Right lobe of liver (tissue), 6 donors: ENCODE measurements around the gene TBCCD1. TPM values are rescaled to one million over a fixed set of nuclear protein-coding genes. Genes with fewer than 3 reads are reported as not detected.
A peak's percentile ranks its signal among the peaks of the same experiment; 100 is the strongest.

ENCODE experiments used
- ATAC-seq, 4 donors: fragments of 200-7000 bp; cut with Tn5 transposase; one replicate each; pipeline ENCODE4 v1.9.1; 2020; ENCODE audit warnings: mild to moderate bottlenecking in 4 of 4, moderate library complexity in 4 of 4
- DNase-seq, 3 donors: peaks; one replicate each; pipeline ENCODE4 v3.0.0-alpha.2; 2020
- H3K27ac ChIP-seq, 3 donors: fragments of 200-600 bp; one replicate each; pipeline ENCODE4 v1.8.0; 2022
- H3K27me3 ChIP-seq, 2 donors: fragments of 200-600 bp; one replicate each; pipeline ENCODE4 v1.8.0; 2022
- H3K36me3 ChIP-seq, 4 donors: fragments of 200-600 bp; sonication (generic) in 1 of 4; one replicate each; pipeline versions ENCODE4 v1.5.1 to v1.8.0; 2017 to 2022; ENCODE audit warnings: control low read depth in 1 of 4
- H3K4me1 ChIP-seq, 4 donors: fragments of 200-600 bp; sonication (generic) in 1 of 4; one replicate each; pipeline versions ENCODE4 v1.5.1 to v1.8.0; 2017 to 2022; ENCODE audit warnings: control low read depth in 1 of 4
- H3K4me3 ChIP-seq, 3 donors: fragments of 200-600 bp; one replicate each; pipeline ENCODE4 v1.8.0; 2022
- H3K9me3 ChIP-seq, 4 donors: fragments of 200-600 bp; sonication (generic) in 1 of 4; one replicate each; pipeline versions ENCODE4 v1.5.1 to v1.8.0; 2017 to 2022; ENCODE audit warnings: control low read depth in 1 of 4
- POLR2A ChIP-seq: fragments of 450-650 bp; IDR thresholded peaks from one replicate; pipeline ENCODE4 v1.6.1; 2017; ENCODE audit warnings: antibody characterized with exemption, mild to moderate bottlenecking
- WGBS: methylation state at CpG from one replicate; pipeline ENCODE4 v1.1.6; 2018; ENCODE audit warnings: low coverage, low lambda C conversion rate; ENCODE audit not compliant: insufficient coverage; ENCODE audit errors: missing lambda C conversion rate; 5-methylcytosine and 5-hydroxymethylcytosine counted together
- intact Hi-C, 2 donors: fragments of 100-400 bp; cut with DNase I; formaldehyde crosslinking; loops; one replicate each; pipeline versions ENCODE4 v1.11.2 to v1.14.1; 2022
- total RNA-seq, 6 experiments: library from RNA; depleted of rRNA in 2 of 6; stranded (reverse); fragments of >200 nt in 2 of 6; fragmentation: NEBNext Ultra II Directional in 3 of 6; extraction: Animal tissue kit (Norgen Biotek cat#: 25700) in 3 of 6; gene quantifications; one replicate each; pipeline versions ENCODE4 v1.1.0 to v1.2.4, GENCODE V29; 2016 to 2023
- TF ChIP-seq, protein P1 (sequence below), 4 donors: fragments of 200-600 bp in 3 of 4; fragments of 450-650 bp in 1 of 4; IDR thresholded peaks; one replicate each; pipeline versions ENCODE4 v1.5.1 to v1.8.0; 2016 to 2022; ENCODE audit warnings: antibody characterized with exemption in 4 of 4, mild to moderate bottlenecking in 2 of 4
- donor health status: DM: no; HTN: yes; CAD: no.
- donor health status: DM: no; HTN: no; CAD: no.
- donor health status: DM: no; HTN: no; CAD: no.
- donor health status: DM: no; HTN: yes; CAD: no.
- donor health status: DM: no; HTN: yes; CAD: no.

TBCCD1 gene
- total RNA-seq, 6 experiments from 2014 or later: 6.7 to 8.7 (median 7.5) TPM

DNA sequence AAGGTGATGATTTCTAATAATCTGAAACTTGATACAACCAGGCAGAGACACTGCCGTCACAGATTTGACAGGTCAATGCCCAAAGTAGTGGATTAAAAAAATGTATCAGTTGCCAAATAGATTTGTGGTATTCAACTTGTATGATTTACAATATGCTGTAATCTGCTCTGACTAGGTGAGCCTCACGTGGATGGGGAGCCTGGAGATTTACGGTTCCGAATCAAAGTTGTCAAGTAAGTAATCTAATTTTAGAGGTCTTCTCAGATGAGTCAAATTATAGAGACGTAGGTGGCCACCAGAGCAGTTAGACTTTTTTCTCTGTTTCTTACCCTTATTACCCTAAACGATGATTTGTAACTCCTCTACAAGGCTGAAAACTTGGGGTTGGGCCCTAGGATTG, 15.4 kb upstream of the TBCCD1 start:
- no peaks in the 10 kb centered on the region for H3K27me3 ChIP-seq
- ATAC-seq: no peak
- H3K27ac ChIP-seq: no peak overlapping the region
- intact Hi-C loops: no loop called here
- H3K4me1 ChIP-seq: no peaks in the 10 kb centered on the region
- no peak overlapping the region for H3K4me3 ChIP-seq
- 89% methylated on average over 6 of the region's 6 CpGs for WGBS
- H3K9me3 ChIP-seq: no peaks in the 10 kb centered on the region
- TF ChIP-seq POLR2A: no peak
- TF ChIP-seq, protein P1, sequence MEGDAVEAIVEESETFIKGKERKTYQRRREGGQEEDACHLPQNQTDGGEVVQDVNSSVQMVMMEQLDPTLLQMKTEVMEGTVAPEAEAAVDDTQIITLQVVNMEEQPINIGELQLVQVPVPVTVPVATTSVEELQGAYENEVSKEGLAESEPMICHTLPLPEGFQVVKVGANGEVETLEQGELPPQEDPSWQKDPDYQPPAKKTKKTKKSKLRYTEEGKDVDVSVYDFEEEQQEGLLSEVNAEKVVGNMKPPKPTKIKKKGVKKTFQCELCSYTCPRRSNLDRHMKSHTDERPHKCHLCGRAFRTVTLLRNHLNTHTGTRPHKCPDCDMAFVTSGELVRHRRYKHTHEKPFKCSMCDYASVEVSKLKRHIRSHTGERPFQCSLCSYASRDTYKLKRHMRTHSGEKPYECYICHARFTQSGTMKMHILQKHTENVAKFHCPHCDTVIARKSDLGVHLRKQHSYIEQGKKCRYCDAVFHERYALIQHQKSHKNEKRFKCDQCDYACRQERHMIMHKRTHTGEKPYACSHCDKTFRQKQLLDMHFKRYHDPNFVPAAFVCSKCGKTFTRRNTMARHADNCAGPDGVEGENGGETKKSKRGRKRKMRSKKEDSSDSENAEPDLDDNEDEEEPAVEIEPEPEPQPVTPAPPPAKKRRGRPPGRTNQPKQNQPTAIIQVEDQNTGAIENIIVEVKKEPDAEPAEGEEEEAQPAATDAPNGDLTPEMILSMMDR (IDR thresholded peaks at IDR 0.05): no peak
- no peak for DNase-seq
- H3K36me3 ChIP-seq: peaks cover 7 to 84% (median 39%) of the 10 kb centered on the region in 4 donors

DNA sequence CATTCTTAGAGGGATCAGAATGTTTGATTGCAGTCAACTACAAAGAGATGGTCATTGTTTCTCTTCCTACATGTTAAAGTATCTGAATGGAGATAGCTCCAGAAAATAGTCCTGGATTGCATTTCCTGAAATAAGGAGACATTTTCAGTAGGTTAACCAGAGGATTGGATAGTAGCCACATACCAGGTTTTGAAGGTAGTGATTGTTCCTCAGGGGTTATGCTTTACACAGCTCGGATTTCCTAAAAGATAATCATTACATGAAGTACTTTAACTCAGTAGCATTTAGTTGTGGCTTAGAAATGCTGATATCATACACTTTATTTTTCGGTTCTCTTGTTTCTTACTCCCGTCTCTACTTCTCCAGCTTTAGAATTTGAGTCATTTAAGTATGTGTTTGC, 13.6 kb upstream of the TBCCD1 start:
- Histone ChIP-seq H3K36me3 (peaks cover 12 to 97% (median 48%) of the 10 kb centered on the region in 4 donors), H3K4me3 (no peak overlapping the region), H3K27me3 (no peaks in the 10 kb centered on the region), H3K27ac (no peak overlapping the region), H3K9me3 (no peaks in the 10 kb centered on the region), H3K4me1 (no peaks in the 10 kb centered on the region)
- WGBS: 84% methylated on average over 3 of the region's 3 CpGs
- no peak for TF ChIP-seq POLR2A
- TF ChIP-seq, protein P1 (IDR thresholded peaks at IDR 0.05): no peak
- intact Hi-C loops: no loop called here
- DNase-seq: no peak
- ATAC-seq: no peak

DNA sequence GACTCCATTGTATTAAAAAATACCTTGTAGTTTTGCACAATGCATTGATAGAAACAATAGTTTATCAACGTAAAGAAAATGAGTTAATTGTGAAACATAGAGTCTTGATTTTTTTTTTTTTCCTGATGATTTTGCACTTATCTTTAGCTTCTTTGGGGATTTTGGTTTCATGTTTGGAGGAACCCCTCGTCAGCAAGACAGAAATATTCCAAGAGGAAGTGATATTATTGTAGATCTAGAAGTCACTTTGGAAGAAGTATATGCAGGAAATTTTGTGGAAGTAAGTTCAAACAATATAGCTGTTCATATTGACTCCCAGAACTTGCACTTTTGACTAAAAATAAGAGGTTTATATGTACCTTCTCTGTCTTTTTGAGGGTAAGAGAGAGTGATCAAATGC, 10.4 kb upstream of the TBCCD1 start:
- no peak overlapping the region for H3K27ac ChIP-seq
- WGBS: 51% methylated on average over 2 of the region's 2 CpGs
- peaks cover 0 to 3% (median 0%) of the 10 kb centered on the region in 4 donors for H3K4me1 ChIP-seq
- H3K27me3 ChIP-seq: no peaks in the 10 kb centered on the region
- no peak for ATAC-seq
- intact Hi-C loops: no loop called here
- H3K9me3 ChIP-seq: no peaks in the 10 kb centered on the region
- no peak for DNase-seq
- peaks cover 8 to 81% (median 41%) of the 10 kb centered on the region in 4 donors for H3K36me3 ChIP-seq
- no peak for TF ChIP-seq POLR2A
- TF ChIP-seq, protein P1 (IDR thresholded peaks at IDR 0.05): no peak
- H3K4me3 ChIP-seq: no peak overlapping the region

DNA sequence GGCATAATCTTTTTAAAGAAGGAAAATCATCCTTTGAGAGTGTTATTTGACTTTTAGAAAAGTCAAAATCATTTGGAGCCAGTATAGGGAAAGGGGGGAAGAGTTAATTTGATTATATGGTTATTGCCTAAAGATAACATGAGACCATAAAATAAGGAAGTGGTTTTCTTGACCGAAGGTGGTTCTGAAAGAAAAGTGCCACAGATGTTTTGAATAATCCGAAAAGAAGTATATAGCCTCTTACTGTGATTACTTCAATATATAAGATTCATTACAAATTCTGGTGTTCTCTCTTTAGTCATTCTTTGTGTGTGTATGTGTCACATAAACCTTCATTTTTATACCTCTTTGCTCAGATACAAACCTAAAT, 4.5 kb upstream of the TBCCD1 start:
- no peak for ATAC-seq

More for the DNA sequence above, 4.5 kb upstream of the TBCCD1 start:
- H3K36me3 ChIP-seq: peaks cover 0 to 27% (median 15%) of the 10 kb centered on the region in 4 donors
- H3K27ac ChIP-seq: peak overlapping the region in 1 of 3 donors; percentile 89
- no peaks in the 10 kb centered on the region for H3K9me3 ChIP-seq
- TF ChIP-seq, protein P1 (IDR thresholded peaks at IDR 0.05): no peak
- TF ChIP-seq POLR2A: no peak
- no peaks in the 10 kb centered on the region for H3K27me3 ChIP-seq
- DNase-seq: no peak
- peak overlapping the region; percentile 63 to 93 (median 92) for H3K4me3 ChIP-seq
- intact Hi-C loops: no loop called here
- peaks cover 0 to 29% (median 11%) of the 10 kb centered on the region in 4 donors for H3K4me1 ChIP-seq
- WGBS: 50% methylated on average over 2 of the region's 2 CpGs
